Breast epithelium (tissue), 4 donors: ENCODE measurements around the gene TCF4. TPM values are rescaled to one million over a fixed set of nuclear protein-coding genes. Genes with fewer than 3 reads are reported as not detected.
A peak's percentile ranks its signal among the peaks of the same experiment; 100 is the strongest.

ENCODE experiments used
- DNase-seq, 2 donors: peaks; one replicate each; pipeline ENCODE4 v3.0.0-alpha.2; 2019; ENCODE audit warnings: low spot score in 2 of 2
- H3K27ac ChIP-seq, 2 donors: fragments of 200-600 bp; sonication (generic) in 1 of 2; one replicate each; pipeline ENCODE4 v1.5.1; 2016 to 2019; ENCODE audit warnings: mild to moderate bottlenecking in 1 of 2
- H3K27me3 ChIP-seq, 2 donors: fragments of 200-600 bp; sonication (generic) in 1 of 2; one replicate each; pipeline versions ENCODE4 v1.5.1 to v1.6.0; 2017 to 2019; ENCODE audit warnings: control low read depth in 1 of 2, mild to moderate bottlenecking in 1 of 2
- H3K36me3 ChIP-seq: fragments of 200-600 bp; one replicate; pipeline ENCODE4 v1.5.1; 2019
- H3K4me1 ChIP-seq, 2 donors: fragments of 200-600 bp; sonication (generic); one replicate each; pipeline ENCODE4 v1.5.1; 2016 to 2019; ENCODE audit warnings: control low read depth in 1 of 2
- H3K4me3 ChIP-seq, 3 donors: fragments of 200-600 bp; sonication (generic); 1 replicate in 2 of 3; 2 replicates in 1 of 3; pipeline ENCODE4 v1.5.1; 2016 to 2019; ENCODE audit warnings: mild to moderate bottlenecking in 3 of 3, moderate library complexity in 2 of 3
- H3K9me3 ChIP-seq, 2 donors: fragments of 200-600 bp; sonication (generic) in 1 of 2; one replicate each; pipeline ENCODE4 v1.5.1; 2016 to 2019; ENCODE audit warnings: control low read depth in 1 of 2
- CTCF ChIP-seq, 3 donors: fragments of 450-650 bp; IDR thresholded peaks; one replicate each; pipeline ENCODE4 v1.5.1; 2016 to 2017; ENCODE audit warnings: antibody characterized with exemption in 3 of 3, mild to moderate bottlenecking in 3 of 3, moderate library complexity in 3 of 3
- POLR2A ChIP-seq: fragments of 450-650 bp; IDR thresholded peaks from one replicate; pipeline ENCODE4 v1.6.1; 2016; ENCODE audit warnings: antibody characterized with exemption, mild to moderate bottlenecking, moderate library complexity
- POLR2AphosphoS5 ChIP-seq, 3 donors: sonication (generic); formaldehyde crosslinking; IDR thresholded peaks; one replicate each; pipeline ENCODE4 v1.6.1; 2017; ENCODE audit warnings: antibody characterized with exemption in 3 of 3
- intact Hi-C: fragments of 100-400 bp; cut with DNase I; formaldehyde crosslinking; loops from one replicate; pipeline ENCODE4 v1.15.1; 2023; ENCODE audit warnings: low total_unique reads
- total RNA-seq, 3 donors: library from RNA; depleted of rRNA; stranded (reverse); fragments of >200 nt; gene quantifications; one replicate each; pipeline ENCODE4 v1.1.0, GENCODE V29; 2016

TCF4 gene
- total RNA-seq, 3 donors from 2014 or later, result 79.6 to 133 (median 114) TPM

- intact Hi-C loops, result no loop called here
- H3K4me3 ChIP-seq, result peak overlapping the region in 1 of 3 donors; percentile 32
- H3K27ac ChIP-seq, result peak overlapping the region in 1 of 2 donors; percentile 39
- H3K9me3 ChIP-seq, result no peaks in the 10 kb centered on the region
- no peaks in the 10 kb centered on the region for H3K36me3 ChIP-seq
- TF ChIP-seq CTCF (IDR thresholded peaks at IDR 0.05) (no peak), POLR2AphosphoS5 (IDR thresholded peaks at IDR 0.05) (peak in 1 of 3 donors; percentile 9), POLR2A (no peak)
- H3K4me1 ChIP-seq, result no peaks in the 10 kb centered on the region
- no peak for DNase-seq
- H3K27me3 ChIP-seq, result no peaks in the 10 kb centered on the region
Measured at GRCh38 chr18:55251254-55251971, 336.6 kb downstream of the TCF4 start.

- DNase-seq, result no peak
- Histone ChIP-seq H3K27me3 (no peaks in the 10 kb centered on the region), H3K27ac (peak overlapping the region; percentile 20 to 39), H3K4me1 (no peaks in the 10 kb centered on the region), H3K36me3 (no peaks in the 10 kb centered on the region), H3K9me3 (no peaks in the 10 kb centered on the region), H3K4me3 (peak overlapping the region in 1 of 3 donors; percentile 32)
- TF ChIP-seq POLR2A, result no peak
- no peak for TF ChIP-seq POLR2AphosphoS5 (IDR thresholded peaks at IDR 0.05)
- no peak for TF ChIP-seq CTCF (IDR thresholded peaks at IDR 0.05)
- intact Hi-C loops, result no loop called here
Measured at GRCh38 chr18:55250768-55251173, 337.2 kb downstream of the TCF4 start.

GRCh38 chr18:55249550-55249949, 338.4 kb downstream of the TCF4 start:
- H3K27me3 ChIP-seq, result no peaks in the 10 kb centered on the region
- H3K4me1 ChIP-seq, result peaks cover 0 to 1% of the 10 kb centered on the region in 2 donors
- H3K9me3 ChIP-seq, result no peaks in the 10 kb centered on the region
- H3K27ac ChIP-seq, result peak overlapping the region in 1 of 2 donors; percentile 34
- DNase-seq, result no peak
- intact Hi-C loops, result no loop called here
- H3K36me3 ChIP-seq, result no peaks in the 10 kb centered on the region
- TF ChIP-seq POLR2AphosphoS5 (IDR thresholded peaks at IDR 0.05), result no peak
- no peak for TF ChIP-seq POLR2A
- TF ChIP-seq CTCF (IDR thresholded peaks at IDR 0.05), result no peak
- no peak overlapping the region for H3K4me3 ChIP-seq

- H3K36me3 ChIP-seq, result no peaks in the 10 kb centered on the region
- no peaks in the 10 kb centered on the region for H3K27me3 ChIP-seq
- H3K9me3 ChIP-seq, result no peaks in the 10 kb centered on the region
- no peak for DNase-seq
- intact Hi-C loops, result no loop called here
- peak overlapping the region in 1 of 2 donors; percentile 29 for H3K27ac ChIP-seq
- TF ChIP-seq CTCF (IDR thresholded peaks at IDR 0.05), result no peak
- no peak for TF ChIP-seq POLR2A
- TF ChIP-seq POLR2AphosphoS5 (IDR thresholded peaks at IDR 0.05), result no peak
- no peak overlapping the region for H3K4me3 ChIP-seq
- peaks cover 0 to 2% of the 10 kb centered on the region in 2 donors for H3K4me1 ChIP-seq
Measured at GRCh38 chr18:55248495-55248894, 339.5 kb downstream of the TCF4 start.

GRCh38 chr18:55247032-55247431, 341.0 kb downstream of the TCF4 start:
- Histone ChIP-seq H3K9me3 (no peaks in the 10 kb centered on the region), H3K27me3 (no peaks in the 10 kb centered on the region), H3K27ac (peak overlapping the region in 1 of 2 donors; percentile 20), H3K4me1 (peaks cover 0 to 2% of the 10 kb centered on the region in 2 donors), H3K36me3 (no peaks in the 10 kb centered on the region), H3K4me3 (no peak overlapping the region)
- no peak for DNase-seq
- TF ChIP-seq CTCF (IDR thresholded peaks at IDR 0.05), result no peak
- no peak for TF ChIP-seq POLR2A
- no peak for TF ChIP-seq POLR2AphosphoS5 (IDR thresholded peaks at IDR 0.05)
- intact Hi-C loops, result no loop called here
